AG04450 (cell line): Measurements from ENCODE around the gene ATP5PD. TPM values are rescaled to one million over a fixed set of nuclear protein-coding genes. Genes with fewer than 3 reads are reported as not detected.

Source experiments
- CTCF ChIA-PET: fragments of 300-600, 350-600 bp; formaldehyde crosslinking; extraction: SDS; loops from one replicate; lab custom pipeline; 2022; ENCODE audit warnings: antibody characterized with exemption, inconsistent platforms; lab: Charles Lee
- POLR2A ChIA-PET: fragments of 350-600 bp; formaldehyde crosslinking; extraction: SDS; loops from one replicate; lab custom pipeline; 2021; ENCODE audit warnings: antibody characterized with exemption, inconsistent platforms; lab: Yijun Ruan, JAX
- DNase-seq: peaks from one replicate; pipeline ENCODE4 v3.0.0-alpha.2; 2011; ENCODE audit warnings: low read depth, low spot score
- H3K27ac ChIP-seq: one replicate; pipeline ENCODE4 v1.5.1; 2012; ENCODE audit warnings: low read depth, low read length, control low read depth
- H3K27me3 ChIP-seq: one replicate; pipeline ENCODE4 v1.6.0; 2012; ENCODE audit warnings: low read length; ENCODE audit not compliant: control insufficient read depth, insufficient read depth
- H3K4me3 ChIP-seq: 2 replicates; pipeline ENCODE4 v1.5.1; 2011; ENCODE audit warnings: mild to moderate bottlenecking, low read depth, low read length, control low read depth
- H3K9me3 ChIP-seq: 2 replicates; pipeline ENCODE4 v1.5.1; 2012; ENCODE audit warnings: low read length; ENCODE audit not compliant: control insufficient read depth, insufficient read depth
- CTCF ChIP-seq: IDR thresholded peaks from 2 replicates; pipeline ENCODE4 v1.5.1; 2011; ENCODE audit warnings: low read depth, low read length, control low read depth, inconsistent platforms
- polyA plus RNA-seq: library from polyadenylated mRNA; depleted of rRNA; stranded (reverse); fragments of >200 nt; gene quantifications from 2 replicates; pipeline ENCODE4 v1.2.3, GENCODE V29; 2011; rRNA removed
- small RNA-seq: library from RNA; depleted of rRNA; stranded (forward); fragments of <200 nt; gene quantifications from one replicate; pipeline ENCODE3, GENCODE V24; 2012; ENCODE audit warnings: low read depth; ENCODE audit not compliant: insufficient read length

Gene ATP5PD
- polyA plus RNA-seq, 1 experiment, result 281 TPM

- DNase-seq, result no peak
- ChIA-PET POLR2A (interaction anchor here (0.7 kb wide), 2 partner anchors 9 to 1356 kb away, joined by 4 to 5 read pairs; partner anchors contain the start of gene CDR2L), CTCF (interaction anchor here (0.6 to 1.4 kb wide), 4 partner anchors 17 to 131 kb away, joined by 3 to 4 read pairs (median 3); partner anchors contain the start of gene MRPL58)
- Histone ChIP-seq H3K9me3 (no peaks in the 10 kb centered on the region), H3K27ac (no peak overlapping the region), H3K27me3 (no peaks in the 10 kb centered on the region), H3K4me3 (no peak overlapping the region)
- TF ChIP-seq CTCF, result no peak
Measured at GRCh38 chr17:74995847-74996246, 50.9 kb downstream of the ATP5PD start.

GRCh38 chr17:74994440-74994839, 52.3 kb downstream of the ATP5PD start:
- CTCF ChIA-PET, result interaction anchor here (1.4 kb wide), 1 partner anchor 129 kb away, joined by 4 read pairs; no protein-coding TSS in a partner anchor
- no peak for TF ChIP-seq CTCF
- DNase-seq, result no peak
- Histone ChIP-seq H3K4me3 (no peak overlapping the region), H3K27ac (peak overlapping the region; percentile 58), H3K27me3 (no peaks in the 10 kb centered on the region), H3K9me3 (no peaks in the 10 kb centered on the region)
- POLR2A ChIA-PET, result no interaction called here

- Histone ChIP-seq H3K27ac (no peak overlapping the region), H3K4me3 (no peak overlapping the region), H3K9me3 (no peaks in the 10 kb centered on the region; the same call in 1 of the 2 replicates), H3K27me3 (no peaks in the 10 kb centered on the region)
- ChIA-PET POLR2A (interaction anchor here (0.7 kb wide), 1 partner anchor 34 kb away, joined by 4 read pairs; no protein-coding TSS in a partner anchor), CTCF (interaction anchor here (2.2 kb wide), 1 partner anchor 20 kb away, joined by 8 read pairs; the partner anchor contains the start of gene MRPL58)
- TF ChIP-seq CTCF, result no peak
- DNase-seq, result no peak
Measured at GRCh38 chr17:74992223-74992622, 54.5 kb downstream of the ATP5PD start.

- DNase-seq, result no peak
- Histone ChIP-seq H3K27ac (no peak overlapping the region), H3K9me3 (no peaks in the 10 kb centered on the region; the same call in 1 of the 2 replicates), H3K27me3 (no peaks in the 10 kb centered on the region), H3K4me3 (no peak overlapping the region)
- TF ChIP-seq CTCF, result no peak
- ChIA-PET CTCF (interaction anchor here (1.8 kb wide), 1 partner anchor 22 kb away, joined by 9 read pairs; the partner anchor contains the start of gene MRPL58), POLR2A (no interaction called here)
Measured at GRCh38 chr17:74990581-74991105, 56.1 kb downstream of the ATP5PD start.

Small RNA genes lying within 50 kb of the gene (small RNA-seq; reads per million reads assigned to genes)
- gene AC111186.1, result not detected
- gene RF00019, result not detected
- gene RN7SL573P, result not detected
- gene RNU6-362P, result not detected

Other genes with a start within 250 kb of the ATP5PD start
- 0.01 TPM in 1 of 2 replicates, not detected in the other for gene GRIN2C, start 187.1 kb downstream of the ATP5PD start, polyA plus RNA-seq
- gene FDXR, start 174.0 kb downstream of the ATP5PD start, polyA plus RNA-seq, result 23.0 and 32.7 TPM in 2 replicates
- gene FADS6, start 153.3 kb downstream of the ATP5PD start, polyA plus RNA-seq, result not detected in 2 replicates
- gene USH1G, start 123.7 kb downstream of the ATP5PD start, polyA plus RNA-seq, result not detected in 2 replicates
- not detected in 2 replicates for gene OTOP2, start 122.7 kb downstream of the ATP5PD start, polyA plus RNA-seq
- not detected in 2 replicates for gene OTOP3, start 111.1 kb downstream of the ATP5PD start, polyA plus RNA-seq
- gene HID1, start 74.2 kb downstream of the ATP5PD start, polyA plus RNA-seq, result 1.4 and 1.8 TPM in 2 replicates
- 8.4 and 11.4 TPM in 2 replicates for gene CDR2L, start 59.3 kb downstream of the ATP5PD start, polyA plus RNA-seq
- 48.5 and 53.7 TPM in 2 replicates for gene MRPL58, start 34.3 kb downstream of the ATP5PD start, polyA plus RNA-seq
- gene KCTD2, start 256 bp upstream of the ATP5PD start, polyA plus RNA-seq, result 29.8 and 36.0 TPM in 2 replicates
- gene SLC16A5, start 41.0 kb upstream of the ATP5PD start, polyA plus RNA-seq, result 2.9 and 3.6 TPM in 2 replicates
- 5.6 and 6.5 TPM in 2 replicates for gene ARMC7, start 63.0 kb upstream of the ATP5PD start, polyA plus RNA-seq
- gene NT5C, start 84.8 kb upstream of the ATP5PD start, polyA plus RNA-seq, result 22.6 and 27.9 TPM in 2 replicates
- gene JPT1, start 107.5 kb upstream of the ATP5PD start, polyA plus RNA-seq, result 89.8 and 97.0 TPM in 2 replicates
- 356 and 439 TPM in 2 replicates for gene SUMO2, start 136.0 kb upstream of the ATP5PD start, polyA plus RNA-seq
- 31.5 and 33.3 TPM in 2 replicates for gene NUP85, start 158.7 kb upstream of the ATP5PD start, polyA plus RNA-seq
- 25.0 and 25.8 TPM in 2 replicates for gene GGA3, start 214.6 kb upstream of the ATP5PD start, polyA plus RNA-seq
- 53.8 and 62.6 TPM in 2 replicates for gene MRPS7, start 214.9 kb upstream of the ATP5PD start, polyA plus RNA-seq
- 6.0 and 6.9 TPM in 2 replicates for gene MIF4GD, start 224.3 kb upstream of the ATP5PD start, polyA plus RNA-seq
- gene SLC25A19, start 242.5 kb upstream of the ATP5PD start, polyA plus RNA-seq, result 3.5 and 4.4 TPM in 2 replicates